H9 (cell line): ENCODE measurements around the gene GLI2. TPM values are rescaled to one million over a fixed set of nuclear protein-coding genes. Genes with fewer than 3 reads are reported as not detected.

Source experiments
- DNase-seq: peaks from one replicate; pipeline ENCODE4 v3.0.0-alpha.2; 2017
- H2AFZ ChIP-seq: one replicate; pipeline ENCODE4 v1.6.1; 2013; ENCODE audit warnings: mild to moderate bottlenecking, low read length, control low read depth, moderate library complexity
- H2AK5ac ChIP-seq: 2 replicates; pipeline ENCODE4 v1.6.1; 2013; ENCODE audit warnings: low read length, control low read depth, mixed read lengths; ENCODE audit not compliant: insufficient read length
- H2BK120ac ChIP-seq: one replicate; pipeline ENCODE4 v1.6.1; 2013; ENCODE audit warnings: low read depth, mild to moderate bottlenecking, low read length, control low read depth, inconsistent platforms; ENCODE audit not compliant: poor library complexity, severe bottlenecking
- H2BK12ac ChIP-seq: 2 replicates; pipeline ENCODE4 v1.6.1; 2013; ENCODE audit warnings: low read length, control low read depth, mixed read lengths, low read depth; ENCODE audit not compliant: insufficient read length
- H2BK15ac ChIP-seq: 2 replicates; pipeline ENCODE4 v1.6.1; 2013; ENCODE audit warnings: low read depth, low read length, control low read depth
- H2BK20ac ChIP-seq: one replicate; pipeline ENCODE4 v1.6.1; 2013; ENCODE audit warnings: low read depth, mild to moderate bottlenecking, low read length, control low read depth, inconsistent platforms; ENCODE audit not compliant: poor library complexity, severe bottlenecking
- H2BK5ac ChIP-seq: 2 replicates; pipeline ENCODE4 v1.6.1; 2013; ENCODE audit warnings: low read length, control low read depth, mixed read lengths; ENCODE audit not compliant: insufficient read length
- H3K14ac ChIP-seq: 2 replicates; pipeline ENCODE4 v1.6.1; 2013; ENCODE audit warnings: low read length, control low read depth; ENCODE audit not compliant: insufficient read depth
- H3K18ac ChIP-seq: 2 replicates; pipeline ENCODE4 v1.6.1; 2013; ENCODE audit warnings: low read depth, mild to moderate bottlenecking, mixed read lengths, low read length, control low read depth; ENCODE audit not compliant: insufficient read length
- H3K23ac ChIP-seq: 2 replicates; pipeline ENCODE4 v1.6.1; 2013; ENCODE audit warnings: low read length, control low read depth, mixed read lengths, low read depth; ENCODE audit not compliant: insufficient read length
- H3K23me2 ChIP-seq: 2 replicates; pipeline ENCODE4 v1.6.1; 2013; ENCODE audit warnings: low read depth, mild to moderate bottlenecking, mixed read lengths, low read length, control low read depth; ENCODE audit not compliant: insufficient read length, poor library complexity, severe bottlenecking
- H3K27ac ChIP-seq: 2 replicates; pipeline ENCODE4 v1.5.1; 2013; ENCODE audit warnings: low read length, control low read depth, mixed read lengths, low read depth; ENCODE audit not compliant: insufficient read length
- H3K27me3 ChIP-seq: 2 replicates; pipeline ENCODE4 v1.6.1; 2013; ENCODE audit warnings: low read length, control low read depth, inconsistent platforms; ENCODE audit not compliant: insufficient read depth
- H3K4ac ChIP-seq: 2 replicates; pipeline ENCODE4 v1.6.1; 2013; ENCODE audit warnings: low read depth, mild to moderate bottlenecking, control low read depth, inconsistent platforms, low read length, moderate library complexity
- H3K4me1 ChIP-seq: 2 replicates; pipeline ENCODE4 v1.6.1; 2013; ENCODE audit warnings: low read length, control low read depth, inconsistent platforms; ENCODE audit not compliant: insufficient read depth
- H3K4me2 ChIP-seq: 2 replicates; pipeline ENCODE4 v1.6.1; 2013; ENCODE audit warnings: low read length, control low read depth, mixed read lengths; ENCODE audit not compliant: insufficient read length, insufficient read depth
- H3K56ac ChIP-seq: 2 replicates; pipeline ENCODE4 v1.6.1; 2013; ENCODE audit warnings: low read depth, mild to moderate bottlenecking, mixed read lengths, low read length, control low read depth; ENCODE audit not compliant: insufficient read length
- H3K79me1 ChIP-seq: 2 replicates; pipeline ENCODE4 v1.6.1; 2013; ENCODE audit warnings: low read depth, mild to moderate bottlenecking, moderate library complexity, low read length, control low read depth, inconsistent platforms; ENCODE audit not compliant: insufficient read depth, poor library complexity, severe bottlenecking
- H3K79me2 ChIP-seq: 2 replicates; pipeline ENCODE4 v1.6.1; 2013; ENCODE audit warnings: low read length, control low read depth, inconsistent platforms; ENCODE audit not compliant: insufficient read depth
- H3K9ac ChIP-seq: 2 replicates; pipeline ENCODE4 v1.6.1; 2013; ENCODE audit warnings: low read length, control low read depth, mixed read lengths; ENCODE audit not compliant: insufficient read length; ENCODE audit errors: extremely low read depth
- H3K9me3 ChIP-seq: one replicate; pipeline ENCODE4 v1.6.1; 2013; ENCODE audit warnings: low read depth, low read length, inconsistent platforms; ENCODE audit not compliant: control insufficient read depth
- H3T11ph ChIP-seq: one replicate; pipeline ENCODE4 v1.6.1; 2013; ENCODE audit warnings: mild to moderate bottlenecking, low read length, control low read depth, inconsistent platforms
- H4K20me1 ChIP-seq: one replicate; pipeline ENCODE4 v1.6.1; 2013; ENCODE audit not compliant: control insufficient read depth, insufficient read length, insufficient read depth
- H4K5ac ChIP-seq: 2 replicates; pipeline ENCODE4 v1.6.1; 2013; ENCODE audit warnings: low read depth, mild to moderate bottlenecking, mixed read lengths, low read length, control low read depth; ENCODE audit not compliant: insufficient read length
- H4K8ac ChIP-seq: replicated peaks from 2 replicates; pipeline ENCODE4 v1.6.1; 2013; ENCODE audit warnings: low read length, control low read depth, mixed read lengths, low read depth; ENCODE audit not compliant: insufficient read length
- H4K91ac ChIP-seq: 2 replicates; pipeline ENCODE4 v1.6.1; 2013; ENCODE audit warnings: low read depth, mild to moderate bottlenecking, moderate library complexity, mixed read lengths, low read length, control low read depth; ENCODE audit not compliant: insufficient read length
- H3K27ac Mint-ChIP-seq, 3 experiments: 2 replicates in 2 of 3; 3 replicates in 1 of 3; pipeline ENCODE4 v1.8.0; 2020 to 2021; ENCODE audit warnings: mixed read lengths in 3 of 3, mild to moderate bottlenecking in 1 of 3, moderate library complexity in 1 of 3
- H3K27me3 Mint-ChIP-seq: 2 replicates; pipeline ENCODE4 v1.8.0; 2021; ENCODE audit warnings: low read depth, mild to moderate bottlenecking, moderate library complexity, mixed read lengths
- H3K36me3 Mint-ChIP-seq, 3 experiments: 2 replicates in 2 of 3; 3 replicates in 1 of 3; pipeline ENCODE4 v1.8.0; 2020 to 2021; ENCODE audit warnings: low read depth in 3 of 3, mixed read lengths in 3 of 3; ENCODE audit not compliant: insufficient read depth in 1 of 3
- H3K4me1 Mint-ChIP-seq, 2 experiments: 2 replicates each; pipeline ENCODE4 v1.8.0; 2020; ENCODE audit warnings: mixed read lengths in 2 of 2
- H3K4me3 Mint-ChIP-seq, 2 experiments: 2 replicates in 1 of 2; 3 replicates in 1 of 2; pipeline ENCODE4 v1.8.0; 2020 to 2021; ENCODE audit warnings: mild to moderate bottlenecking in 2 of 2, mixed read lengths in 2 of 2, moderate library complexity in 1 of 2
- H3K9me3 Mint-ChIP-seq, 2 experiments: 2 replicates in 1 of 2; 3 replicates in 1 of 2; pipeline ENCODE4 v1.8.0; 2020; ENCODE audit warnings: mild to moderate bottlenecking in 2 of 2, mixed read lengths in 2 of 2, moderate library complexity in 1 of 2
- WGBS: extraction: QIAGEN DNeasy Blood & Tissue Kit; methylation state at CpG from one replicate; pipeline ENCODE4 v1.1.7; 2013; ENCODE audit warnings: missing lambda C conversion rate, low lambda C conversion rate, mixed read lengths; ENCODE audit not compliant: insufficient read length; ENCODE audit errors: extremely low coverage; 5-methylcytosine and 5-hydroxymethylcytosine counted together
- total RNA-seq: library from RNA; stranded (reverse); gene quantifications from 2 replicates; pipeline ENCODE4 v1.2.1, GENCODE V29; 2021
- TF ChIP-seq, protein P1 (sequence below): fragments of 200-600 bp; sonication (generic); conservative IDR thresholded peaks from 3 replicates; pipeline ENCODE4 v1.8.0; 2021; ENCODE audit warnings: antibody characterized with exemption, mild to moderate bottlenecking

The GLI2 gene
- total RNA-seq, 1 experiment from 2014 or later = 56.7 TPM

DNA sequence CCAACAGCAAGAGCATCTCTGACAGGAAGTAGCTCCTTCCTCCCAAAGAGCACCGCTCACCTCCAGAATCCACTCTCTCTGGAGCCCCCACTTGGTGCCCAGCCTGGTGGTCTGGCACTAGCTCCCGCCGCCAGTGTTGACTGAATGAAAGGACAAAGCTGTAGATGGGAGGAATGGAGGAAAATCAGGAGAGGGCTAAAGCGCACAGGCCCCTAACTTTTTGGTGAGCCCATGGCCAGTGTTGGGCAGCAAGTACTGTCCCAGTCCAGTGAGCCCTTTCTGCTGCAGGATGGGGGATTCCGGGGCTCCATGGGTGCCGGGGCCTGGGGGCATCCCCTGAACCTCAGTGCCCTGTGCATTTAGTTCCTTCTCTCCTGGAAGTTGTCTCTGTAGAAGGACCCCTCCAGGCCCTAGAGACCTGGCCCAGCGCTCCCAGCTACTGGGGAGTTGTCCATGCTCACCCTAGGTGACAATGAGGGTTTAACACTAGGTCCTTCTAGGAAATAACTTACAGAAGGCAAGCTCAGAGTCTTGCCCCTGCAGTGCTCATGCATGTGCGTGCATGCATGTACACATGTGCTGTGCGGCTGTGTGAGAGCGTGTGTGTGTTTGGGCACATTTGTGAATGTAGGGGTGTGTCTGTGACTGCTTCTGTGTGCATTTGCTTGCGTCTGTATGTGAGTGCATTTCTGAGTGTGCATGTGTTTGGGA, 33.6 kb downstream of the GLI2 start:
- H2BK12ac ChIP-seq = no peak overlapping the region
- no peak overlapping the region for H3K27ac ChIP-seq
- H3K4ac ChIP-seq = no peak overlapping the region
- H4K8ac ChIP-seq = no peak overlapping the region
- peaks cover 20% of the 10 kb centered on the region; the same call in 1 of the 2 replicates for H3K79me2 ChIP-seq
- no peak overlapping the region for H3K9ac ChIP-seq
- H2BK15ac ChIP-seq = no peak overlapping the region
- no peaks in the 10 kb centered on the region for H3K23me2 ChIP-seq
- H3T11ph ChIP-seq = no peak overlapping the region
- DNase-seq = no peak
- H3K9me3 Mint-ChIP-seq = no peaks in the 10 kb centered on the region
- H3K23ac ChIP-seq = no peak overlapping the region
- no peaks in the 10 kb centered on the region for H3K79me1 ChIP-seq
- H3K27me3 Mint-ChIP-seq = no peaks in the 10 kb centered on the region
- no peak overlapping the region for H3K56ac ChIP-seq
- no peak overlapping the region for H3K4me3 Mint-ChIP-seq
- peak overlapping the region in 2 of 3 experiments; percentile 12 to 17; a peak in 5 of 7 replicates for H3K27ac Mint-ChIP-seq
- H4K5ac ChIP-seq = no peak overlapping the region
- H2BK20ac ChIP-seq = no peak overlapping the region
- TF ChIP-seq, protein P1, sequence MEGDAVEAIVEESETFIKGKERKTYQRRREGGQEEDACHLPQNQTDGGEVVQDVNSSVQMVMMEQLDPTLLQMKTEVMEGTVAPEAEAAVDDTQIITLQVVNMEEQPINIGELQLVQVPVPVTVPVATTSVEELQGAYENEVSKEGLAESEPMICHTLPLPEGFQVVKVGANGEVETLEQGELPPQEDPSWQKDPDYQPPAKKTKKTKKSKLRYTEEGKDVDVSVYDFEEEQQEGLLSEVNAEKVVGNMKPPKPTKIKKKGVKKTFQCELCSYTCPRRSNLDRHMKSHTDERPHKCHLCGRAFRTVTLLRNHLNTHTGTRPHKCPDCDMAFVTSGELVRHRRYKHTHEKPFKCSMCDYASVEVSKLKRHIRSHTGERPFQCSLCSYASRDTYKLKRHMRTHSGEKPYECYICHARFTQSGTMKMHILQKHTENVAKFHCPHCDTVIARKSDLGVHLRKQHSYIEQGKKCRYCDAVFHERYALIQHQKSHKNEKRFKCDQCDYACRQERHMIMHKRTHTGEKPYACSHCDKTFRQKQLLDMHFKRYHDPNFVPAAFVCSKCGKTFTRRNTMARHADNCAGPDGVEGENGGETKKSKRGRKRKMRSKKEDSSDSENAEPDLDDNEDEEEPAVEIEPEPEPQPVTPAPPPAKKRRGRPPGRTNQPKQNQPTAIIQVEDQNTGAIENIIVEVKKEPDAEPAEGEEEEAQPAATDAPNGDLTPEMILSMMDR = no peak
- H3K4me1 ChIP-seq = peaks cover 18% of the 10 kb centered on the region
- H3K18ac ChIP-seq = no peak overlapping the region
- no peak overlapping the region for H2AK5ac ChIP-seq
- no peak overlapping the region for H4K91ac ChIP-seq
- H2BK5ac ChIP-seq = no peak overlapping the region
- H3K4me2 ChIP-seq = no peak overlapping the region
- no peak overlapping the region; the same call in 1 of the 2 replicates for H3K14ac ChIP-seq
- no peak overlapping the region for H2BK120ac ChIP-seq
- no CpG with 5 or more reads among the region's 11 CpGs for WGBS
- peaks cover 0 to 4% (median 2%) of the 10 kb centered on the region in 3 experiments; a peak in 2 of 7 replicates for H3K36me3 Mint-ChIP-seq
- H3K4me1 Mint-ChIP-seq = peaks cover 77 to 85% of the 10 kb centered on the region in 2 experiments
- no peaks in the 10 kb centered on the region for H3K27me3 ChIP-seq
- H4K20me1 ChIP-seq = no peaks in the 10 kb centered on the region
- H3K9me3 ChIP-seq = no peaks in the 10 kb centered on the region
- no peak overlapping the region for H2AFZ ChIP-seq
